HCT116 (cell line): ENCODE results near the gene IL1R1.

Experiments
- EZH2 ChIP-seq: fragments of 200-600 bp; sonication (generic); IDR thresholded peaks from 2 replicates; pipeline ENCODE4 v1.6.1; 2017; ENCODE audit warnings: antibody characterized with exemption, mixed run types
- POLR2AphosphoS5 ChIP-seq: IDR thresholded peaks from 2 replicates; pipeline ENCODE4 v1.6.1; 2011; ENCODE audit warnings: mild to moderate bottlenecking, low read depth, low read length, moderate library complexity
- TF ChIP-seq, protein P1 (sequence below), 3 experiments: fragments of 200-600 bp in 1 of 3; sonication (generic) in 1 of 3; IDR thresholded peaks in 2 of 3; conservative IDR thresholded peaks in 1 of 3; 2 replicates each; pipeline ENCODE4 v1.5.1; 2012 to 2017; ENCODE audit warnings: low read depth in 2 of 3, low read length in 2 of 3, antibody characterized with exemption in 1 of 3, borderline replicate concordance in 1 of 3, control low read depth in 1 of 3, mild to moderate bottlenecking in 1 of 3, mixed read lengths in 1 of 3, mixed run types in 1 of 3, moderate library complexity in 1 of 3; ENCODE audit not compliant: insufficient read depth in 1 of 3

DNA sequence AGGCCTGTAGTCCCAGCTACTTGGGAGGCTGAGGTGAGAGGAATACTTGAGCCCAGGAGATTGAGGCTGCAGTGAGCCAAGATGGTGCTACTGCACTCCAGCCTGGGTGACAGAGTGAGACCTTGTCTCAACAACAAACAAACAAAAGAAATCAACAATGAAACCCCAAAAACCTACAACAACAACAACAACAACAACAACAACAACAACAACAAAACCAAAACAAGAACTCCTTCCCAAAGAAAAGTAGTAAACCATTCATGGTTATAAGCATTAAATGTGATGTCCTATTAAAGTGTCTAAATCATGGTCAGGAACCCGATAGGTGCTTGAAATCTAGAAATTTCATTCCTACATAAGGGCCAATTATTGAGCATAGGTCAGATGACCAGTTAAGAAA lies 13.5 kb upstream of the IL1R1 start:
- TF ChIP-seq, protein P1, sequence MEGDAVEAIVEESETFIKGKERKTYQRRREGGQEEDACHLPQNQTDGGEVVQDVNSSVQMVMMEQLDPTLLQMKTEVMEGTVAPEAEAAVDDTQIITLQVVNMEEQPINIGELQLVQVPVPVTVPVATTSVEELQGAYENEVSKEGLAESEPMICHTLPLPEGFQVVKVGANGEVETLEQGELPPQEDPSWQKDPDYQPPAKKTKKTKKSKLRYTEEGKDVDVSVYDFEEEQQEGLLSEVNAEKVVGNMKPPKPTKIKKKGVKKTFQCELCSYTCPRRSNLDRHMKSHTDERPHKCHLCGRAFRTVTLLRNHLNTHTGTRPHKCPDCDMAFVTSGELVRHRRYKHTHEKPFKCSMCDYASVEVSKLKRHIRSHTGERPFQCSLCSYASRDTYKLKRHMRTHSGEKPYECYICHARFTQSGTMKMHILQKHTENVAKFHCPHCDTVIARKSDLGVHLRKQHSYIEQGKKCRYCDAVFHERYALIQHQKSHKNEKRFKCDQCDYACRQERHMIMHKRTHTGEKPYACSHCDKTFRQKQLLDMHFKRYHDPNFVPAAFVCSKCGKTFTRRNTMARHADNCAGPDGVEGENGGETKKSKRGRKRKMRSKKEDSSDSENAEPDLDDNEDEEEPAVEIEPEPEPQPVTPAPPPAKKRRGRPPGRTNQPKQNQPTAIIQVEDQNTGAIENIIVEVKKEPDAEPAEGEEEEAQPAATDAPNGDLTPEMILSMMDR (IDR thresholded peaks at IDR 0.05 in 2 of 3, conservative IDR thresholded peaks at IDR 0.05 in 1 of 3; ENCODE audit: borderline replicate concordance in 1 of 3, insufficient read depth in 1 of 3, low read depth in 2 of 3, low read length in 2 of 3) = no peak
- TF ChIP-seq EZH2 = no peak
- TF ChIP-seq POLR2AphosphoS5 = no peak
